HEK293T (cell line): Measurements from ENCODE around the gene AGBL1.

Source experiments
- CTCF ChIA-PET: fragments of 350-600 bp; formaldehyde crosslinking; extraction: SDS; loops from one replicate; lab custom pipeline; 2021; ENCODE audit warnings: antibody characterized with exemption, inconsistent platforms; lab: Yijun Ruan, JAX
- POLR2A ChIA-PET: fragments of 350-600 bp; formaldehyde crosslinking; extraction: SDS; loops from one replicate; lab custom pipeline; 2020; ENCODE audit warnings: antibody characterized with exemption, inconsistent platforms; lab: Yijun Ruan, JAX
- DNase-seq: peaks from one replicate; pipeline ENCODE4 v3.0.0; 2012; ENCODE audit warnings: mixed read lengths; ENCODE audit errors: extremely low spot score
- ARNT ChIP-seq: fragments of 450-650 bp; IDR thresholded peaks from 2 replicates; pipeline ENCODE4 v1.6.1; 2017; ENCODE audit warnings: mild to moderate bottlenecking
- BHLHE40 ChIP-seq: fragments of 450-650 bp; IDR thresholded peaks from 2 replicates; pipeline ENCODE4 v1.6.1; 2016; ENCODE audit warnings: mild to moderate bottlenecking, moderate library complexity, borderline replicate concordance
- CTBP1 ChIP-seq: fragments of 450-650 bp; IDR thresholded peaks from 2 replicates; pipeline ENCODE4 v1.6.1; 2016; ENCODE audit warnings: borderline replicate concordance
- ELF4 ChIP-seq: fragments of 450-650 bp; IDR thresholded peaks from 2 replicates; pipeline ENCODE4 v1.6.1; 2017; ENCODE audit warnings: antibody characterized with exemption
- FOXA1 ChIP-seq: fragments of 450-650 bp; IDR thresholded peaks from 2 replicates; pipeline ENCODE4 v1.6.1; 2016; ENCODE audit warnings: mild to moderate bottlenecking
- FOXK2 ChIP-seq: fragments of 450-650 bp; IDR thresholded peaks from 2 replicates; pipeline ENCODE4 v1.6.1; 2016; ENCODE audit warnings: mild to moderate bottlenecking
- FOXM1 ChIP-seq: fragments of 450-650 bp; IDR thresholded peaks from 2 replicates; pipeline ENCODE4 v1.6.1; 2017; ENCODE audit warnings: mild to moderate bottlenecking, borderline replicate concordance
- HDGF ChIP-seq: fragments of 450-650 bp; IDR thresholded peaks from 2 replicates; pipeline ENCODE4 v1.6.1; 2017; ENCODE audit warnings: antibody characterized with exemption, borderline replicate concordance
- L3MBTL2 ChIP-seq: fragments of 450-650 bp; conservative IDR thresholded peaks from 2 replicates; pipeline ENCODE4 v1.6.1; 2016; ENCODE audit warnings: mild to moderate bottlenecking
- LEF1 ChIP-seq: fragments of 450-650 bp; IDR thresholded peaks from 2 replicates; pipeline ENCODE4 v1.6.1; 2017; ENCODE audit warnings: mild to moderate bottlenecking, borderline replicate concordance
- NFRKB ChIP-seq: fragments of 450-650 bp; IDR thresholded peaks from 2 replicates; pipeline ENCODE4 v1.6.1; 2016; ENCODE audit warnings: mild to moderate bottlenecking, moderate library complexity
- SP1 ChIP-seq: fragments of 450-650 bp; IDR thresholded peaks from 2 replicates; pipeline ENCODE4 v1.6.1; 2017
- SUZ12 ChIP-seq: fragments of 450-650 bp; IDR thresholded peaks from 2 replicates; pipeline ENCODE4 v1.6.1; 2016; ENCODE audit warnings: mild to moderate bottlenecking
- TARDBP ChIP-seq: fragments of 450-650 bp; IDR thresholded peaks from 2 replicates; pipeline ENCODE4 v1.6.1; 2016
- ZNF384 ChIP-seq: fragments of 450-650 bp; IDR thresholded peaks from 2 replicates; pipeline ENCODE4 v1.6.1; 2016
- TF ChIP-seq, protein P1 (sequence below): fragments of 450-650 bp; IDR thresholded peaks from 2 replicates; pipeline ENCODE4 v1.6.1; 2016

AGBL1 gene

DNA sequence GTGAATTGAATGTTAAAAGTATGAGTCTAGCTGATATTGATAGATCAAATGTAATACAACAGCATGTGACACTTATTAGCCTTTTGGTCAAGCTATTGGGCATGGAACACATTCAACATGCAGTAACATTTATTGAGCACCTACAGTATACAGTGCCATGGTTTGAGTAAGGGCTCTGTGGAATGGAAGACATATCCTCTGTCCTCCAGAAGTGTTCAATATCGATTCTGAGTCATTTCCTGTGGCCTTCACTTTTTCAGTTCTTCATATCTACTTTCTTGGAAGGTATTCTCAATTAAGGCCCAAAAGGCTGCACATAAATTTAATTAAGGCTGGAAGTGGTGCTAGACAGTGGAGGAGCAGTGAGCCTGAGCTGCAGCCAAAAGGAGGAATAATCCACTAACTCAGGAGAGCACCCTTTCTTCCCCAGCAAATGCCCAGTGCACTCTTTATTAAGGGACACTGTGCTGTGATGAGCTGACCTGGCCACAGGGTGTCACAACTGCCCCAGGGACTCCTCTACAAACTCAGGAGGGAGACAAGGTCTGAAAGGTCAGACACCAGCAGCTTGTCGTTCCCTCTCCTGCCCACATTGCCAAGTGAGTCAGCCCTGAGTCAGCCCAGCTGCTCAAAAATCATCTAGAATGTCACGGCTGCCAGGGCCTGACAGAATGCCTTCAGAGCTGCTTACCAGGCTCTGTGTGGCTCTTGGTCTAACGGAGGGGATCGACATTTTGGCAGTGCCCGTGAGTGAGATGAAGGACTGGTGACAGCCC lies 544.8 kb downstream of the AGBL1 start:
- ChIA-PET CTCF (interaction anchor here (0.6 to 1.6 kb wide), 10 partner anchors 16 to 922 kb away, joined by 3 to 22 read pairs (median 3); no protein-coding TSS in a partner anchor), POLR2A (interaction anchor here (1.0 kb wide), 1 partner anchor 69 kb away, joined by 4 read pairs; no protein-coding TSS in a partner anchor)
- TF ChIP-seq, protein P1, sequence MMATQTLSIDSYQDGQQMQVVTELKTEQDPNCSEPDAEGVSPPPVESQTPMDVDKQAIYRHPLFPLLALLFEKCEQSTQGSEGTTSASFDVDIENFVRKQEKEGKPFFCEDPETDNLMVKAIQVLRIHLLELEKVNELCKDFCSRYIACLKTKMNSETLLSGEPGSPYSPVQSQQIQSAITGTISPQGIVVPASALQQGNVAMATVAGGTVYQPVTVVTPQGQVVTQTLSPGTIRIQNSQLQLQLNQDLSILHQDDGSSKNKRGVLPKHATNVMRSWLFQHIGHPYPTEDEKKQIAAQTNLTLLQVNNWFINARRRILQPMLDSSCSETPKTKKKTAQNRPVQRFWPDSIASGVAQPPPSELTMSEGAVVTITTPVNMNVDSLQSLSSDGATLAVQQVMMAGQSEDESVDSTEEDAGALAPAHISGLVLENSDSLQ = no peak
- TF ChIP-seq L3MBTL2 (no peak), ELF4 (no peak), FOXA1 (no peak), ARNT (no peak)
- DNase-seq = peak; percentile 28

DNA sequence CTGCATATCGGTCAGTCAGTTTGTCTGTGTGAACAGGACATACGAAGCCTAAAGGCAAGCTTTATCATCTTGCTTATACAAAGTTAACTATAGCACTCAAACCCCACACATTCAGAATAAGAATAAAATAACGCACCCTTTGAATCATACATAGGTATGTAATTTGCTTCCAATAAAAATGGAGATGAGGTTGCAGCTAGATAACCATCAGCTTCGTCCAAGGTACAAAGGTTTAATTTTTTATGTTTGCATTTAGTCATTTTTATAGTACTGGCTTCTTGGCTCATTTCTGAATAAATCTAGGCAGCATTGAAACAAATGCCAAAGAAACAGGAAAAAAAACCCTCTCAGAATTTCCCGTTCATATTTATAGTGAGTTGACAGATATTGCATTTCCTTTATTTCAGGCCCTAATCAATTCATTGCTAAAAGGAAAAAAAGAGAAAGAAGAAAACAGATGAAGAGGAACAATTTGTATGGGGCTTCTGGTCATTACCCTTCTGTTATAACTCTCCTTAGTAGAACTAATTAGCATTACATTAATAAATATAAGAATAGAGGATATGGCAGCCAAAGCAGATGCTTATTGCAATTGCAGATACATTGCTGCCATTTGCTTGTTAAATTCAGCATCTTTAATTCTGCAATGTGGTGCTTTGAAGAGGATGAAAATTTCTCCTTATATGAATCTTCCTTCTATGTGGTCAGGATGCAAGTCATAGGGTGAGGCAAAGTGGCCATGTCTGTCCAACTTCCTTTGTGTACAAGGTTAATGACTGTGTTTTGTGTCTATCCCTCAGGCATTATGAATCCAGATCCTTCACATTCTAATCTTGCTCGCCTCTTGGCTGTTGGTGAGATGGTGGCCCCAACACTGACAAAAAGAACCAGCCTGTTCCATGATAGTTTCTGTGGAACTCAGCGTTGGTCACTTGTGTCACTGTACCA lies 550.0 kb downstream of the AGBL1 start:
- TF ChIP-seq BHLHE40 (no peak), FOXK2 (no peak), FOXM1 (no peak), SUZ12 (no peak), L3MBTL2 (no peak), ARNT (no peak)
- CTCF ChIA-PET = no interaction called here
- DNase-seq = no peak
- POLR2A ChIA-PET = no interaction called here

DNA sequence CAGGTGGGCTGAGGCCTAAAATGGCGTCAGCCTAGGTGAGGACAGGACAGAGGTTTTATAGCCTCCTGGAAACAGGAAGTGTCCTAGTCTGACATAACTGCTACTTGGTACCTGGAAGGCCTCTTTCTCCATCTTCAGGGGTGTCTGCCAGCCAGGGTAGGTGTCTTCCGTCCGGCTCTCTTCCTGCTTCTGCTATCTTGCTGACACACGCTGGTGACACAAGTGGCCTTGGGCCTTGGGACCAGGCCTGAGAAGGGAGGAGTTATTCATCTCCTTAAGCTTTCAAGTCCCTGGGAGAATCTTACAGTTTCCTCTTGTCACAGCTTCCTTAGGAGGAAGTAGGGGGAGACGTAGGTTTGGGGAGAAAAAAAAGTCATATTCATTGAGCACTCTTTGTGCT lies 551.3 kb downstream of the AGBL1 start:
- DNase-seq = no peak
- TF ChIP-seq HDGF (no peak), TARDBP (no peak), FOXM1 (no peak), L3MBTL2 (no peak), SUZ12 (no peak), BHLHE40 (no peak), ELF4 (no peak), LEF1 (no peak), CTBP1 (no peak), ARNT (no peak), NFRKB (no peak), SP1 (no peak), FOXA1 (no peak), ZNF384 (no peak), FOXK2 (no peak)
- TF ChIP-seq, protein P1 = no peak
- POLR2A ChIA-PET = no interaction called here
- CTCF ChIA-PET = no interaction called here

DNA sequence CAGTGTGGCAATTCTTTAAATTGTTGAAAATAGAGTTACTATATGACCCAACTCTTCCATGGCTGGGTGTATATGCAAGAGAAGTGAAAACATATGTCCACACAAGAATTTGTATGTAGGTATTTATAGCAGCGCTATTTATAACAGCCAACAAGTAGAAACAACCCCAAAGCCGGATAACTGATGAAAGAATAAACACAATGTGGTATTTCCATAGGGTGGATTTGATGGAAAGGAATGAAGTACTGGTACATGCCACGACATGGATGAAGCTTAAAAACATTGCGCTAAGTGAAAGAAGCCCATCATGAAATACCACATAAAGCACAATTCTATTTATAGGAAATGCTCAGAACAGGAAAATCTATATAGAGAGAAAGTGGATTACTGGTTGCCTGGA lies 554.5 kb downstream of the AGBL1 start:
- TF ChIP-seq, protein P1 = no peak
- TF ChIP-seq TARDBP (no peak), ELF4 (no peak)
- CTCF ChIA-PET = no interaction called here
- POLR2A ChIA-PET = no interaction called here
- DNase-seq = no peak

DNA sequence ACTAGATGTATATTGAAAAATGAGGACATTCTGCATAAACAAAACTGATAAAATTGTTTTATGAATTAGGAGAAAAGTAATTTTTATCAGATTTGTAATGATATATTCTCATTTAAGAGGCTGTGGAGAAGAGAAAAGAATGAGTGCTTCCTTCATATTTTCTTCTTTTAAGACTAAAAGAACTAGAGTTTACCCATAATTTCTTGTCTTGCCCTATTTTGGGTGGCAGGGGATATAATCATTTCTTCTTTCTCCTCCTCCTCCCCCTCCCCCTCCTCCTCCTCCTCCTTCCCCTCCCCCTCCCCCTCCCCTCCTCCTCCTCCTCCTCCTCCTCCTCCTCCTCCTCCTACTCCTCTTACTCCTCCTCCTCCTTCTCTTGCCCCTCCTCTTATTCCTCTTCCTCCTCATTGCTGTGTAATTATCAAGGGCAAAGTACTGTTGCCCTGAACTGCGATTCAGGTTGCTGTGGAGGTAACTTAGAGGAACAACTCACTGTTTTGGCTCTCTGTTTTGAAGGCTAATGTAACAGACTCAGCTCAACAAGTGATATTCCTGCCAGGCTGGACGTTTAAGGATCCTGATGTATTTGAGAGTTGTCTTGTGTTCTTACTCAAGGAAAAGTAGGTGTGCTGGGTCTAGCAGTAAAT lies 555.4 kb downstream of the AGBL1 start:
- no peak for DNase-seq
- CTCF ChIA-PET = no interaction called here

More for the DNA sequence above, 555.4 kb downstream of the AGBL1 start:
- TF ChIP-seq FOXA1 (no peak), FOXM1 (no peak), NFRKB (no peak), SUZ12 (no peak), ZNF384 (no peak), BHLHE40 (no peak), L3MBTL2 (no peak)
- TF ChIP-seq, protein P1 = no peak
- POLR2A ChIA-PET = no interaction called here
